Calu3 (cell line): ENCODE data around the gene ALPP. TPM values are rescaled to one million over a fixed set of nuclear protein-coding genes. Genes with fewer than 3 reads are reported as not detected.
"Not testable (repeated sequence)": the region's sequence is repeated elsewhere in the genome, so short reads cannot be mapped to it uniquely, and the experiment has no call there.

Experiments used
- BruUV-seq: library from RNA; stranded (reverse); fragments of 400-500 nt; replicated peaks from 2 replicates; lab custom pipeline; 2021; lab: Mats Ljungman, UMichigan
- CTCF ChIA-PET: fragments of 300-600 bp; sonication (Branson Sonifier 250); formaldehyde crosslinking; loops from one replicate; lab custom pipeline; 2022; ENCODE audit warnings: antibody characterized with exemption; lab: Charles Lee
- DNase-seq: peaks from one replicate; pipeline ENCODE4 v3.0.0; 2022
- H3K27ac Mint-ChIP-seq: one replicate; pipeline ENCODE4 v1.8.0; 2022; ENCODE audit warnings: mixed read lengths; ENCODE audit not compliant: unreplicated experiment
- H3K27me3 Mint-ChIP-seq: one replicate; pipeline ENCODE4 v1.8.0; 2022; ENCODE audit warnings: mixed read lengths; ENCODE audit not compliant: unreplicated experiment
- H3K36me3 Mint-ChIP-seq: one replicate; pipeline ENCODE4 v1.8.0; 2022; ENCODE audit warnings: mild to moderate bottlenecking, moderate library complexity, mixed read lengths; ENCODE audit not compliant: insufficient read depth, unreplicated experiment
- H3K4me1 Mint-ChIP-seq: one replicate; pipeline ENCODE4 v1.8.0; 2022; ENCODE audit warnings: mild to moderate bottlenecking, low read depth, mixed read lengths; ENCODE audit not compliant: unreplicated experiment
- H3K4me3 Mint-ChIP-seq: one replicate; pipeline ENCODE4 v1.8.0; 2022; ENCODE audit warnings: mild to moderate bottlenecking, low read depth, moderate library complexity, mixed read lengths; ENCODE audit not compliant: unreplicated experiment
- H3K9me3 Mint-ChIP-seq: one replicate; pipeline ENCODE4 v1.8.0; 2022; ENCODE audit warnings: low read depth, mixed read lengths; ENCODE audit not compliant: unreplicated experiment
- CTCF ChIP-seq: fragments of 200-600 bp; IDR thresholded peaks from one replicate; pipeline ENCODE4 v1.8.0; 2022; ENCODE audit warnings: antibody characterized with exemption; ENCODE audit not compliant: unreplicated experiment
- intact Hi-C: fragments of 100-400 bp; cut with micrococcal nuclease; formaldehyde crosslinking; loops from one replicate; pipeline ENCODE4 v1.10.0; 2022; ENCODE audit not compliant: unreplicated experiment
- total RNA-seq: library from RNA; stranded (reverse); gene quantifications from 2 replicates; pipeline ENCODE4 v1.2.3, GENCODE V29; 2022

The ALPP gene
- total RNA-seq, 1 experiment from 2014 or later, result not detected

GRCh38 chr2:232367591-232368233, 10.8 kb upstream of the ALPP start:
- Mint-ChIP-seq H3K36me3 (no peaks in the 10 kb centered on the region), H3K4me1 (peaks cover 8% of the 10 kb centered on the region), H3K27me3 (no peaks in the 10 kb centered on the region), H3K9me3 (no peaks in the 10 kb centered on the region), H3K27ac (no peak overlapping the region), H3K4me3 (no peak overlapping the region)
- no peak for TF ChIP-seq CTCF
- BruUV-seq, result no TSS peak
- intact Hi-C loops, result no loop called here
- no peak for DNase-seq
- CTCF ChIA-PET, result no interaction called here

- Mint-ChIP-seq H3K4me1 (peaks cover 8% of the 10 kb centered on the region), H3K27me3 (no peaks in the 10 kb centered on the region), H3K4me3 (no peak overlapping the region), H3K27ac (no peak overlapping the region), H3K9me3 (no peaks in the 10 kb centered on the region), H3K36me3 (no peaks in the 10 kb centered on the region)
- CTCF ChIA-PET, result no interaction called here
- no peak for TF ChIP-seq CTCF
- DNase-seq, result no peak
- BruUV-seq, result no TSS peak
- intact Hi-C loops, result no loop called here
Measured at GRCh38 chr2:232368311-232368731, 10.2 kb upstream of the ALPP start.

GRCh38 chr2:232369126-232369951, 9.2 kb upstream of the ALPP start:
- no peak for DNase-seq
- no peak for TF ChIP-seq CTCF
- Mint-ChIP-seq H3K36me3 (no peaks in the 10 kb centered on the region), H3K27ac (no peak overlapping the region), H3K9me3 (no peaks in the 10 kb centered on the region), H3K4me3 (no peak overlapping the region), H3K27me3 (no peaks in the 10 kb centered on the region), H3K4me1 (peaks cover 8% of the 10 kb centered on the region)
- intact Hi-C loops, result no loop called here
- BruUV-seq, result no TSS peak
- CTCF ChIA-PET, result no interaction called here

- intact Hi-C loops, CTCF ChIA-PET: not testable (repeated sequence)
Measured at GRCh38 chr2:232370007-232370406, 8.5 kb upstream of the ALPP start.

More at GRCh38 chr2:232370007-232370406, 8.5 kb upstream of the ALPP start:
- not testable (repeated sequence) for DNase-seq, H3K27ac Mint-ChIP-seq, BruUV-seq, H3K9me3 Mint-ChIP-seq, H3K4me3 Mint-ChIP-seq, H3K4me1 Mint-ChIP-seq, H3K27me3 Mint-ChIP-seq, H3K36me3 Mint-ChIP-seq
